ENCODE data around the gene CPNE5.

GRCh38 chr6:36700071-36700812 is 139.0 kb downstream of the CPNE5 start:
- TF ChIP-seq, protein P1, sequence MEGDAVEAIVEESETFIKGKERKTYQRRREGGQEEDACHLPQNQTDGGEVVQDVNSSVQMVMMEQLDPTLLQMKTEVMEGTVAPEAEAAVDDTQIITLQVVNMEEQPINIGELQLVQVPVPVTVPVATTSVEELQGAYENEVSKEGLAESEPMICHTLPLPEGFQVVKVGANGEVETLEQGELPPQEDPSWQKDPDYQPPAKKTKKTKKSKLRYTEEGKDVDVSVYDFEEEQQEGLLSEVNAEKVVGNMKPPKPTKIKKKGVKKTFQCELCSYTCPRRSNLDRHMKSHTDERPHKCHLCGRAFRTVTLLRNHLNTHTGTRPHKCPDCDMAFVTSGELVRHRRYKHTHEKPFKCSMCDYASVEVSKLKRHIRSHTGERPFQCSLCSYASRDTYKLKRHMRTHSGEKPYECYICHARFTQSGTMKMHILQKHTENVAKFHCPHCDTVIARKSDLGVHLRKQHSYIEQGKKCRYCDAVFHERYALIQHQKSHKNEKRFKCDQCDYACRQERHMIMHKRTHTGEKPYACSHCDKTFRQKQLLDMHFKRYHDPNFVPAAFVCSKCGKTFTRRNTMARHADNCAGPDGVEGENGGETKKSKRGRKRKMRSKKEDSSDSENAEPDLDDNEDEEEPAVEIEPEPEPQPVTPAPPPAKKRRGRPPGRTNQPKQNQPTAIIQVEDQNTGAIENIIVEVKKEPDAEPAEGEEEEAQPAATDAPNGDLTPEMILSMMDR (IDR thresholded peaks at IDR 0.05; ENCODE audit: low read depth, low read length): no peak
- TF ChIP-seq EZH2phosphoT487 (IDR thresholded peaks at IDR 0.05; ENCODE audit: low read depth): no peak

Data from OCI-LY3 (cell line).